ENCODE measurements around the gene DTNBP1. TPM values are rescaled to one million over a fixed set of nuclear protein-coding genes. Genes with fewer than 3 reads are reported as not detected.

The DTNBP1 gene
- total RNA-seq, 2 donors from 2014 or later, result 6.3 to 25.0 TPM

GRCh38 chr6:15510536-15511247, 152.1 kb downstream of the DTNBP1 start:
- peaks cover 0 to 29% of the 10 kb centered on the region in 2 donors for H3K4me1 ChIP-seq
- peak overlapping the region in 1 of 2 donors; percentile 70 for H3K27ac ChIP-seq
- peaks cover 29% of the 10 kb centered on the region for H3K36me3 ChIP-seq
- H3K4me3 ChIP-seq, result no peak overlapping the region
- no peak for TF ChIP-seq CTCF (IDR thresholded peaks at IDR 0.05)
- DNase-seq (ENCODE audit: low spot score), result no peak
- no peaks in the 10 kb centered on the region for H3K9me3 ChIP-seq
- no peaks in the 10 kb centered on the region for H3K27me3 ChIP-seq

- H3K4me1 ChIP-seq, result peaks cover 0 to 35% of the 10 kb centered on the region in 2 donors
Measured at GRCh38 chr6:15510121-15510520, 152.7 kb downstream of the DTNBP1 start.

GRCh38 chr6:15509335-15509933, 153.4 kb downstream of the DTNBP1 start:
- Histone ChIP-seq H3K4me1 (peaks cover 0 to 41% of the 10 kb centered on the region in 2 donors), H3K27ac (no peak overlapping the region), H3K27me3 (no peaks in the 10 kb centered on the region), H3K36me3 (peaks cover 29% of the 10 kb centered on the region), H3K9me3 (no peaks in the 10 kb centered on the region), H3K4me3 (no peak overlapping the region)
- DNase-seq (ENCODE audit: low spot score), result no peak
- no peak for TF ChIP-seq CTCF (IDR thresholded peaks at IDR 0.05)

More at GRCh38 chr6:15510121-15510520, 152.7 kb downstream of the DTNBP1 start:
- DNase-seq (ENCODE audit: low spot score), result no peak
- no peaks in the 10 kb centered on the region for H3K9me3 ChIP-seq
- no peak for TF ChIP-seq CTCF (IDR thresholded peaks at IDR 0.05)
- no peaks in the 10 kb centered on the region for H3K27me3 ChIP-seq
- no peak overlapping the region for H3K4me3 ChIP-seq
- peak overlapping the region in 1 of 2 donors; percentile 6 for H3K27ac ChIP-seq
- peaks cover 29% of the 10 kb centered on the region for H3K36me3 ChIP-seq

GRCh38 chr6:15508931-15509330, 153.9 kb downstream of the DTNBP1 start:
- no peak for DNase-seq (ENCODE audit: low spot score)
- H3K27ac ChIP-seq, result no peak overlapping the region
- no peak overlapping the region for H3K4me3 ChIP-seq
- H3K9me3 ChIP-seq, result no peaks in the 10 kb centered on the region
- no peak for TF ChIP-seq CTCF (IDR thresholded peaks at IDR 0.05)
- H3K27me3 ChIP-seq, result no peaks in the 10 kb centered on the region
- H3K36me3 ChIP-seq, result peaks cover 29% of the 10 kb centered on the region
- H3K4me1 ChIP-seq, result peaks cover 0 to 46% of the 10 kb centered on the region in 2 donors

- peaks cover 25% of the 10 kb centered on the region for H3K36me3 ChIP-seq
- H3K9me3 ChIP-seq, result no peaks in the 10 kb centered on the region
- H3K27me3 ChIP-seq, result no peaks in the 10 kb centered on the region
- no peak overlapping the region for H3K4me3 ChIP-seq
- peaks cover 0 to 51% of the 10 kb centered on the region in 2 donors for H3K4me1 ChIP-seq
- no peak overlapping the region for H3K27ac ChIP-seq
- no peak for TF ChIP-seq CTCF (IDR thresholded peaks at IDR 0.05)
- DNase-seq (ENCODE audit: low spot score), result no peak
Measured at GRCh38 chr6:15508441-15508871, 154.4 kb downstream of the DTNBP1 start.
